HG03280 (cell line): ENCODE results near the gene TRPM7.
"Not testable (repeated sequence)": the region's sequence is repeated elsewhere in the genome, so short reads cannot be mapped to it uniquely, and the experiment has no call there.

Experiments used
- ATAC-seq: cut with Tn5 transposase; IDR thresholded peaks from one replicate; pipeline ENCODE4 v1.9.1; 2021; ENCODE audit warnings: mild to moderate bottlenecking, moderate library complexity; ENCODE audit not compliant: unreplicated experiment

TRPM7 gene

GRCh38 chr15:50675535-50676144, 11.0 kb downstream of the TRPM7 start:
- ATAC-seq: no peak

- ATAC-seq: no peak
Measured at GRCh38 chr15:50670115-50670514, 16.5 kb downstream of the TRPM7 start.

DNA sequence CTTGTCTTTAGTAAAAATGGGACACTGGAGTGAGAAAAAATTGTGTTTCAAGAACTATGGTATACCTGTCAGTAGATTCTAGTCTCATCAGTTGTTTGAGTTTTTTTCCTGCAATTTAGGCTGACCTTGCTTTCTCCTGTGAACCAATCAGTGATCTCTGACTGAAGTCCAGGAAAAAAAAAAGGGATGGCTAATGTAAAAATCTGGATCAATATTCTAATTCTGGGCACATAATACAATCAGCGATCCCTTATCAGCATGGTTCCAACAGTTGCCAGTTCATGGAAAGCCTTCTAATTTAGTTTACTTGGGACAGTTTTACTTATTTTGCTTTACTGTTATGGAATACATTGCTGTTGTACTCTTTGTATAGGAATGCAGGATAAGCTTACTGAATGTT, 17.0 kb downstream of the TRPM7 start:
- no peak for ATAC-seq

DNA sequence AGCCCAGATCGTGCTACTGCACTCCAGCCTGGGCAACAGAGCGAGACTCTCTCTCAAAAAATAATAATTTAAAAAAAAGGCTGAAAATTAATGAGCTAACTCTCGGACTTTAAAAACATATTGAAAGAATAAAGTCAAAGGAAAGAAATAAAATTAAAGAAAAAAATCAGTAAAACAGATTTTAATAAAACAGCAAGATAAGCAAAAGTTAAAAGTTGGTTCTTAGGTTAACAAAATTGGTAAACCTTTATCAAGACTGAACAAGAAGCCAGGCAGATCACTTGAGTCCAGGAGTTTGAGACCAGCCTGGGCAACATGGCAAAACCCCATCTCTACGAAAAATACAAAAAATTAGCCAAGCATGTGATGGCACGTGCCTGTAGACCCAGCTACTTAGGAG, 20.7 kb downstream of the TRPM7 start:
- no peak for ATAC-seq

DNA sequence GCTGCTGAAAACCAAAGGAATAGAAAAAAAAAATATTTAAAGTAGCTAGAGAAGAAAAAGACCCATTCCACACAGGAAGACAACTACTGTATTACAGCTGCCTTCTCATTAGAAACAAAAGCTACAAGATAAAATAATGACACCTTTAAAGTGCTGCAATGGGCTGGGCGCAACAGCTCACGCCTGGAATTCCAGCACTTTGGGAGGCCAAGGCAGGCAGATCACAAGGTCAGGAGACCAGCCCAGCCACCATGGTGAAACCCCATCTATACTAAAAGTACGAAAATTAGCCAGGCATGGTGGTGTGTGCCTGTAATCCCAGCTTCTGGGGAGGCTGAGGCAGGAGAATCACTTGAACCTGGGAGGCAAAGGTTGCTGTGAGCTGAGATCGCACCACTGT, 31.0 kb downstream of the TRPM7 start:
- no peak for ATAC-seq

GRCh38 chr15:50653156-50653743, 33.3 kb downstream of the TRPM7 start:
- no peak for ATAC-seq

GRCh38 chr15:50652671-50653070, 33.9 kb downstream of the TRPM7 start:
- no peak for ATAC-seq

DNA sequence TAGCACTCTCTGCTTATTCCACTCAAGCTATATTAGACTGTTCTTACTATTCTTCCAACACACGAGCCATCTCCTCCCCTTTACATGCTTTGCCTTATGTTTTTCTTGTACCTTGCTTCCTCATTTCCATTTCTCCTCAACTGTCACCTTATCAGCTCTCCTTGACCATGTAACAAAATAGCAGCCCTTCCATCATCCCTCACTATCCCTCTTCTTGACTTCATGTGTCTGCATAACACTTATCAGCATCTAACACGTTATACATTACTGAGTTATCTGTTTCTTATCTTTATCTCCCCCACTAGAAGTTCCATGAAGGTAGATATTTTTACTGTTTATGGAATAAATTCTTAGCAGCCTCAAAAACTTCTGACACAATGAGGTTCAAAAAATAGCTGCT, 45.3 kb downstream of the TRPM7 start:
- ATAC-seq: no peak

DNA sequence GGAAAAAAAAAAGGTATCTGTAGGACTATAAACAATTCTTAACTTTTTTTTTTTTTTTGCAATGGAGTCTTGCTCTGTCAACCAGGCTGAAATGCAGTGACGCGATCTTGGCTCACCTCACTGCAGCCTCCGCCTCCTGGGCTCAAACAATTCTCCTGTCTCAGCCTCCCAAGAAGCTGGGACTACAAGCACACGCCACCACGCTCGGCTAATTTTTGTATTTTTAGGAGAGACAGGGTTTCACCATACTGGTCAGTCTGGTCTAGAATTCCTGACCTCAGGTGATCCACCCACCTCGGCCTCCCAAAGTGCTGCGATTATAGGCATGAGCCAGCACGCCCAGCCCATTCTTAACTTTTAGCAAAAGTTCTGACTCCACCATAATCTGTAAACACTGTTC, 50.5 kb downstream of the TRPM7 start:
- ATAC-seq: no peak

DNA sequence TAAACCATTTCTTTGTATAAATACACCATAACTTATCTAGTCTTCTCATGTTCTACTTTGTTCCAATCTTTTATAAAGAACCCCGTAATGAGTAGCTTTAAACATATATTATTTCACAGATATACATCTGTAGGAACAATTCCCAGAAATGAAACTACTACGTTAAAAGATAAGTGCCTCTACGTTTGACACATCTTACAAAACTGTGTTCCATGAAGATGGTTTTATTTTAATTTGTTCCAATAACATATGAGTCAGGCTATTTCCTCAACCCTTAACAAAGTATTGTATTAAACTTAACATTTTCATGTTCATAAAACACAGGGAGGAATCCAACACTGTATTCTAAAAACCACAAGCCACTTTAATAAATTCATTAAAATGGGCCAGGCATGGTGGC, 52.9 kb downstream of the TRPM7 start:
- ATAC-seq: no peak

GRCh38 chr15:50628421-50628820, 58.2 kb downstream of the TRPM7 start:
- no peak for ATAC-seq

GRCh38 chr15:50627351-50628055, 59.1 kb downstream of the TRPM7 start:
- no peak for ATAC-seq

DNA sequence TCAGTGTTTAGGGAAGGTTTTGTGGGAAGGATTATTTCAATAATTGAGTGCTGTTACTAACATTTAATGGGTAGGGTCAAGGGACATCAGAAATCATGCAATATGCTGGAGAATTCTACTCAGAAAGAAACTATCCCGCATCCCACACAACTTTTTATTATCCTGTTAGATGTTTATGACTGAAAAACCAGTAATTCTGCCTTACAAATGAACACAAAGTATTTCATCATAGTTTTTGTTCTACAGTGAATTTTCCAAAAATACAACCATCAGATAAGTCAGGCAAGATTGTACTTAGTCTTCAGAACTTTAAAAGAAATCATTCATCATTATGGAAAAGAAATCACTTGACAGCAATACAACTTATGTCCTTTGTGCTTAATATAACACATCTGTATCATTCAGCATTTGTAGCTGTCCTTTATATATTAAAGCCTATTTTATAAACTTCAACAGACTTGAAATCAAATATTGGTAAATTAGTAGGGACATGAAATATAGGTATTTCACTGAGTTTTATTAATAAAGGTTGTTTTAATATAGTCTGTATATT, 61.9 kb downstream of the TRPM7 start:
- no peak for ATAC-seq

- ATAC-seq: not testable (repeated sequence)
Measured at GRCh38 chr15:50622361-50622943, 64.1 kb downstream of the TRPM7 start.

GRCh38 chr15:50616960-50617359, 69.6 kb downstream of the TRPM7 start:
- ATAC-seq: not testable (repeated sequence)

DNA sequence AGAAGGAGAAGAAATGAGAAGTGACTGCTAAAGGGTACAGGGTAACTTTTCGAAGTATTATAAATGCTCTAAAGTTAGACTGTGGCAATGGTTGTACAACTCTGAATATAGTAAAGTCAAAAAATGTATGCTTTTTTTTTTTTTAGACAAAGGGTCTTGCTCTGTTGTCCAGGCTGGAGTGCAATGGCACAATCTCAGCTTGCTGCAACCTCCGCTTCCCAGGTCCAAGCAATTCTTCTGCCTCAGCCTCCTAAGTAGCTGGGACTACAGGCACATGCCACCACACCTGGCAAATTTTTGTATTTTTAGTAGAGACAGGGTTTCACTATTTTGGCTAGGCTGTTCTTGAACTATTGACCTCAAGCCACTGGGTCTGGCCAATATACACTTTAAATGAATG, 70.0 kb downstream of the TRPM7 start:
- not testable (repeated sequence) for ATAC-seq

DNA sequence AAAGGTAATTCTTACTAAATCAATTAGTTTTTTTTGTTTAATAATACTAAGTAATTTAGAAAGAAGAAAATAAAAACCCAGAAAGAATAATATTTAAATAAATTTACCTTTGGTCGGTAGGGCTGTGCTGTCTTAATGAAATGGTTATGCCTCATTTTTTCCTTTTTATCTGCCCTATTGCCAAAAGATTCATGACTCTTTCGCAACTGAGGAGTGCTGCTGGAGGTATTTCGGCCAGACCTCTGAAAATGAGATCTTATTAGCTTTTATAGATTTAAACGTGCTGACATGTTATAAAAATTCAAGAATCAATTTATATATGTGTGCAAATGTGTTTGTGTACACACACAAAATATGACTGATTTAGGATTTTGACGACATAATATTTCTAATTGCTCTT, 73.0 kb downstream of the TRPM7 start:
- no peak for ATAC-seq

DNA sequence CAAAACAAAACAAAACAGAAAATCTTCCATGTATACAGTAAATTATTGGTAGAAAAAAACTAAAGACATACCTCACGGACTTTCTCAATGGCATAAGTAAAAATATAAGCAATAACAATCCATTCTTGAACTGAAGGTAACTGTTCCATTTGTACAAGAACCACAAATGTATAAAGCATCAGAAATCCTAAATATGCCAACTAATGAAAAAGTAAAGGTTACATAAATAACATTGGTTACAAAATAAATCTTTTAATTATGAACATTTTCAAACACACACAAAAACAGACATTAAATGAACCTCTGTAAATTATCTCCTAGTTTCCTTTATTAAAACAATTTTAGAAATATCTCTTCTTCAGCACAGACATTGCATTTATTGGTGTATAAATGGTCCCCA, 79.5 kb downstream of the TRPM7 start:
- no peak for ATAC-seq

DNA sequence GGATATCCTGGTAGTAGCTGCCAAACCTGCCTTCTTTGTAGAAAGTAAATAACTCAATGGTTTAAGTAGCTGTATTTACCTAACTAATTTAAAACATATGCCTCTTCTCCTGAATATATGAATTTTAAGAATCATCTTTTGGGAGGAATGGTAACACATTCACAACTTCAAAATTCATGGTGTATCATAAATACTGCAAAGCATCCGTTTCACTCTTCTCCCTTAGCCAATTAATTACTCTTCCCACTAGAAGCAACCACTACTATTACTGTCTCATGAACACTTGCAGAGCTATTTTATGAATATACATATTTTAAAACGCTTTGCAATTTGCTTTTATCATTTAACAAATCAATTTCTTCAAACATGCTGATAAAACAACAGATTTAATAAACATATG, 81.1 kb downstream of the TRPM7 start:
- ATAC-seq: no peak

DNA sequence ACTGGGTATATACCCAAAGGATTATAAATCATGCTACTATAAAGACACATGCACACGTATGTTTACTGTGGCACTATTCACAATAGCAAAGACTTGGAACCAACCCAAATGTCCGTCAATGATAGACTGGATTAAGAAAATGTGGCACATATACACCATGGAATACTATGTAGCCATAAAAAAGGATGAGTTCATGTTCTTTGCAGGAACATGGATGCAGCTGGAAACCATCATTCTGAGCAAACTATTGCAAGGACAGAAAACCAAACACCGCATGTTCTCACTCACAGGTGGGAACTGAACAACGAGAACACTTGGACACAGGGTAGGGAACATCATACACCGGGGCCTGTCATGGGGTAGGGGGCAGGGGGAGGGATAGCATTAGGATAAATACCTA, 84.6 kb downstream of the TRPM7 start:
- ATAC-seq: not testable (repeated sequence)

- no peak for ATAC-seq
Measured at GRCh38 chr15:50594311-50594710, 92.3 kb downstream of the TRPM7 start.

GRCh38 chr15:50593761-50594160, 92.8 kb downstream of the TRPM7 start:
- ATAC-seq: no peak
